Muscle layer of colon (tissue), 2 donors: ENCODE data around the gene MAX.
"Not testable (repeated sequence)": the region's sequence is repeated elsewhere in the genome, so short reads cannot be mapped to it uniquely, and the experiment has no call there.

Experiments
- H3K27ac ChIP-seq: one replicate; pipeline ENCODE4 v1.7.0; 2013; ENCODE audit warnings: low read depth, mild to moderate bottlenecking, low read length, moderate library complexity
- H3K27me3 ChIP-seq, 2 donors: one replicate each; pipeline ENCODE4 v1.7.0; 2013; ENCODE audit warnings: low read length in 2 of 2, mild to moderate bottlenecking in 2 of 2; ENCODE audit not compliant: insufficient read depth in 2 of 2, control insufficient read depth in 1 of 2
- H3K36me3 ChIP-seq: one replicate; pipeline ENCODE4 v1.7.0; 2013; ENCODE audit warnings: mild to moderate bottlenecking, low read length; ENCODE audit not compliant: insufficient read depth
- H3K4me1 ChIP-seq: one replicate; pipeline ENCODE4 v1.7.0; 2013; ENCODE audit warnings: mild to moderate bottlenecking, low read length; ENCODE audit not compliant: insufficient read depth
- H3K4me3 ChIP-seq, 2 donors: one replicate each; pipeline ENCODE4 v1.7.0; 2013; ENCODE audit warnings: low read length in 2 of 2, low read depth in 1 of 2, mild to moderate bottlenecking in 1 of 2, moderate library complexity in 1 of 2
- H3K9ac ChIP-seq: one replicate; pipeline ENCODE4 v1.7.0; 2013; ENCODE audit warnings: low read length
- H3K9me3 ChIP-seq: one replicate; pipeline ENCODE4 v1.7.0; 2013; ENCODE audit warnings: mild to moderate bottlenecking, low read length
- donor health status: abdominal sarcoma.
- donor health status: Adenocarcinoma of cecum.

MAX gene

DNA sequence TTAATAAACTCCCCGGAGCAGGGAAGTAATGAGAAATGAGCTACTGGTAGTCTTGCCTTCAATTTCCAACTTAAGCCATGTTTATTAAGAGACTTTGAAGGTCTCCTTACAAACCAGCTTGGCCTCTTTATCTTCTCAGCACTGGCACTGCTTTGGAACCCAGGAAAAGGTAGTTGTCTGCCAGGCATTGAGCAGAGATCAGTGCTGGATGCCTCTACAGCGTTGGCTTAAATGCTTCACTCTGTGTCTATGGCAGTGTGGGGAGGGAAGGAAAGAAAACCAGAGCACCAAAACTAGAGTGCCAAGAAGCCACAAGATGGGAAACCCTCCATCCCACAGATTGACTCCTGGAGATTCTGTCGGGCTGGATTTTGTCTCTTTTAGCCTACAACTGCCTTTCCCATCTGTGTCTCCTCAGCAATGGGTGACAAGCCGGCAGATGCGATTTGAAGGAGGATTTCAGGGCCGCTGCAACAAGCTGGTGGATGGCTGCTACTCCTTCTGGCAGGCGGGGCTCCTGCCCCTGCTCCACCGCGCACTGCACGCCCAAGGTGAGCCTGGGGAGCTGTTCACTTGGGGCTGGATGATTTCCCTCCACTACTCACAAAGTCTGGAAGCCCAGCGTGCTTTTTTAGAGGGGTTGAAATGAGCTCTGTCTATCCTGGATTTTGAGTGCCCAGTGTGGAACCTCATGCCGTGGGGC, 58.3 kb downstream of the MAX start:
- no peak overlapping the region for H3K27ac ChIP-seq
- H3K36me3 ChIP-seq = peaks cover 28% of the 10 kb centered on the region
- no peak overlapping the region for H3K4me3 ChIP-seq

DNA sequence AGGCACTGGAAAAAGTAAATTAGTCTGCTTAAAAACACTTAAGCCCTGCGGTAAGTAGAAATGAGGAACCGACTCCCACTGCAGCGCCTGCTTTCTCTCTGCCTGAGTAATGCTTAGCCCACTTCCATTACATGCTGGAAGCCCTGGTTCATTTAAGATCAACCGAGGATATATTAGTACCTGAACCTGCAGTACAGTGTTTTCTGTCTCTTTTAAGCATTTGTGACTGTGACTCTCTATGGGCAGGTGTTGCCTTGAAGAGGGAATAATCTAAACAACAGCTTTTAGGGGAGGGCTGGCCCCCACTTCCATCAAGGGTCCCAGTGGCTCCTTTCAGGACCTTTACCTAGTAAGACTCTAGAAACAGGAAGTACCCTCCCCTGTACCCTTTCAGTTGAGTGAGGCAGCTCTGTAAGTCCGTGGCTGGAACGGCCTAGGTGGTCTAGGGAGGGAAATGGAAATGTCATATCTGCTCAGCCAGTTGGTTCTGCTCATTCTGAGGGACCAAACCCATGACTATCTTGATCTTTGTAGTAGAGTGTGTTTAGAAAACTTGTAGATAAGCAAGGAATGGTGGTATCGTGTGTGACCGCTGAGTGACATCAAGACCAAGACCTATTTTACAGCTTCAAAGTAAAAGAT, 59.5 kb downstream of the MAX start:
- Histone ChIP-seq H3K9ac (no peak overlapping the region), H3K4me1 (peaks cover 7% of the 10 kb centered on the region), H3K9me3 (no peaks in the 10 kb centered on the region), H3K27ac (no peak overlapping the region), H3K36me3 (peaks cover 28% of the 10 kb centered on the region), H3K4me3 (no peak overlapping the region), H3K27me3 (no peaks in the 10 kb centered on the region)

More for the DNA sequence above, 58.3 kb downstream of the MAX start:
- Histone ChIP-seq H3K9me3 (no peaks in the 10 kb centered on the region), H3K27me3 (no peaks in the 10 kb centered on the region), H3K9ac (no peak overlapping the region), H3K4me1 (peaks cover 7% of the 10 kb centered on the region)

DNA sequence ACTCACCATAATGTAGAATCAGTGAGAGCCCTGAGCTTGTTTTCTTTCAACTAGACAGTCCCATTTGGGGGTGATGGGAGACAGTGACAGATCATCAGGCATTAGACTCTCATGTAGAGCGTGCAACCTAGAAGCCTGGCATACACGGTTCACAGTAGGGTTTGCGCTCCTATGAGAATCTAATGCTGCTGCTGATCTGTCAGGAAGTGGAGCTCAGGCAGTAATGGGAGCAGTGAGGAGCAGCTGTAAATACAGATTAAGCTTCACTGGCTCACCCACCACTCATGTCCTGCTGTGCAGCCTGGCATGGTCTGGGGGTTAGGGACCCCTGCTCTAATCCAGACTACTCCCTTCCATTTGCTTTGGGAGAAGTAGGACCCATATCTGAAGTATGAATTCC, 60.0 kb downstream of the MAX start:
- no peak overlapping the region for H3K27ac ChIP-seq

DNA sequence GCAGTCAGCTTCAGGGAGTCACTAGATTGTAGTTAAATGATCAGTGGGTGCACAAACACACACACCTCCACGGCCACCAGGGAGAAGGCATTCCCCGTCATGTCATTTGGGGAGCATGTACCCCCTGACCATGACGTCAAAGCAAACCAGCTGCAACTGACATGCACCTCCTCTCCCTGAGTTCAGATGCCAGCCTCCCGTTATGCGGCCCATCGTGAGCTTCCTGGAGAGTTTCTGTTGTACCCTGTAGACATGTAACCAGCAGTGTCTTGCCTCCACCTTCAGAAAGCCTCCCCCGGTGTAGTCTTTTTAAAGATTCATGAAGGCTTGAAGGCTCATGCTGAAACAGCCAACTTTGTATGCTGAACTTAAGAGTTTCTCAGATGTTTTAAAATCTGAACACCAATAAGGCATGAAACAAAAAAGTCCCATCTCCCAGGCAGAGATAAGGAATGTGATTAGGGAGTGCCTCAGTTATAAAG, 60.8 kb downstream of the MAX start:
- Histone ChIP-seq H3K4me3 (no peak overlapping the region), H3K27ac (no peak overlapping the region), H3K9me3 (no peaks in the 10 kb centered on the region), H3K27me3 (no peaks in the 10 kb centered on the region), H3K4me1 (no peaks in the 10 kb centered on the region), H3K36me3 (peaks cover 28% of the 10 kb centered on the region), H3K9ac (no peak overlapping the region)

More for the DNA sequence above, 60.0 kb downstream of the MAX start:
- peaks cover 1% of the 10 kb centered on the region for H3K4me1 ChIP-seq
- no peaks in the 10 kb centered on the region for H3K9me3 ChIP-seq
- no peak overlapping the region for H3K9ac ChIP-seq
- no peaks in the 10 kb centered on the region for H3K27me3 ChIP-seq
- peaks cover 28% of the 10 kb centered on the region for H3K36me3 ChIP-seq
- H3K4me3 ChIP-seq = no peak overlapping the region

- H3K9me3 ChIP-seq = no peaks in the 10 kb centered on the region
- H3K27me3 ChIP-seq = no peaks in the 10 kb centered on the region
- no peak overlapping the region for H3K27ac ChIP-seq
- peaks cover 28% of the 10 kb centered on the region for H3K36me3 ChIP-seq
- no peak overlapping the region for H3K4me3 ChIP-seq
- no peaks in the 10 kb centered on the region for H3K4me1 ChIP-seq
- no peak overlapping the region for H3K9ac ChIP-seq
Observed at GRCh38 chr14:65040666-65041433, 61.5 kb downstream of the MAX start.

- no peak overlapping the region for H3K9ac ChIP-seq
- no peak overlapping the region for H3K4me3 ChIP-seq
- H3K27ac ChIP-seq = no peak overlapping the region
- no peaks in the 10 kb centered on the region for H3K9me3 ChIP-seq
- H3K36me3 ChIP-seq = peaks cover 24% of the 10 kb centered on the region
- no peaks in the 10 kb centered on the region for H3K27me3 ChIP-seq
- H3K4me1 ChIP-seq = peaks cover 11% of the 10 kb centered on the region
Observed at GRCh38 chr14:65038966-65039365, 63.4 kb downstream of the MAX start.

DNA sequence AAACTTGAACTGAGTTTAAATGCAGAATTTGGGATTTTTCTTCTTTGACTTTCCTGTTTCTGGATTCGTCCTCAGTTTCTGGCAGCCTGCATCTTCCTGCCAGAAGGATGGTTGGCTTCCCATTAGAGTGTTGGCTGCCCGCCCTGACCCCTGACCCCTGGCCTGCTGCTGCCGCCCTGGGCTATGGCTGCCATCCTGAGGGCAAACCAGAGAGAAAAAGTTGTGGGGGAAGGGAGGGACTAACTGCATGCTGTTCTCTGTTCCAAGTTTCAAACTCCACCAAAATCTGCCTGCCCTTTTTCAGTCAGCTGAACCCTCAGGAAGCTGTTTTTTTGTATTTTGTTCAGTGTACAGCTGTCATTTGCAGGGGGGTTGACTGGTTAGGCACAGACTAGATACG, 67.3 kb downstream of the MAX start:
- H3K4me1 ChIP-seq = peaks cover 11% of the 10 kb centered on the region
- H3K4me3 ChIP-seq = no peak overlapping the region
- no peak overlapping the region for H3K9ac ChIP-seq
- H3K27ac ChIP-seq = no peak overlapping the region
- peaks cover 11% of the 10 kb centered on the region for H3K36me3 ChIP-seq
- H3K9me3 ChIP-seq = no peaks in the 10 kb centered on the region
- H3K27me3 ChIP-seq = no peaks in the 10 kb centered on the region

- Histone ChIP-seq H3K9ac (no peak overlapping the region), H3K9me3 (no peaks in the 10 kb centered on the region), H3K27me3 (no peaks in the 10 kb centered on the region), H3K4me3 (no peak overlapping the region), H3K36me3 (peaks cover 8% of the 10 kb centered on the region), H3K4me1 (peaks cover 11% of the 10 kb centered on the region), H3K27ac (no peak overlapping the region)
Observed at GRCh38 chr14:65034021-65034420, 68.3 kb downstream of the MAX start.

DNA sequence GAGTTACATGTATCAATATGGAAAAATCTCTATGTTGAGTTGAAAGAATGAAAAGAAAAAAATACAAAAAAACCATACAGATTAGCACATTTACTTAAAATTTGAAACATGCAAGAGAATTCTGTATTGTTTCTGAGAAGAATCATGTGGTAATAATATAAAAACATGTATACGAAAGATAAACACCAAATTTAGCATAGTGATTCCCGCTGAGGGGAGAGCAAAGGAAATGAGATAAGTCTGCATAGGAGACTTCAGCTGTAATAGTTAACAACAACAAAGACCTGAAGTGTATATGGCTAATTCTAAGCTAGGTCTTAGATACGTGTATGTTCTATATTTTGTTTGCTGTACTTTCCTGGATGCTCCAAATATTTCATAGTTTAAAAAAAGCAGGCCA, 69.1 kb downstream of the MAX start:
- H3K36me3 ChIP-seq = peaks cover 12% of the 10 kb centered on the region
- H3K4me3 ChIP-seq = no peak overlapping the region
- no peak overlapping the region for H3K27ac ChIP-seq
- peaks cover 11% of the 10 kb centered on the region for H3K4me1 ChIP-seq
- H3K9me3 ChIP-seq = no peaks in the 10 kb centered on the region
- H3K9ac ChIP-seq = no peak overlapping the region
- H3K27me3 ChIP-seq = no peaks in the 10 kb centered on the region

DNA sequence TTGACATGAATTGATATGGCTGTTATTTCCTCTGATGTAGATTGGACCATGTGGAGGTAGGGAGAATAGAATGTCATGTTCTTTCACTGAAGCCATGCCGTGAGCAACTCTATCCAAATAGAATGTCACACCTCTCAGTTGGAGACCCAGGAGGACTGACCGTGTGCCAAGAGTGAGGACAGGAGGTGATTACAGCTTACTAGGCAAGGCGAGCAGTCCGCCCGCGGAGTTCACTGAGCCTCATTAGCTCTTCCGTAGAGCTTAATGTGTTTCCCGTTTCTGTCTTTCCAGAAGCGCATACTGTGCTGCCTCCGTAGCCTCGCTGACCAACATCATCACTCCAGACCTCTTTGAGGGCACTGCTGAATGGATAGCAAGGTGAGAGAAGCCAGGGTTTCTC, 70.0 kb downstream of the MAX start:
- H3K4me3 ChIP-seq = no peak overlapping the region
- H3K9ac ChIP-seq = no peak overlapping the region
- H3K36me3 ChIP-seq = peaks cover 21% of the 10 kb centered on the region
- H3K4me1 ChIP-seq = peaks cover 11% of the 10 kb centered on the region
- H3K27me3 ChIP-seq = no peaks in the 10 kb centered on the region
- H3K9me3 ChIP-seq = no peaks in the 10 kb centered on the region
- H3K27ac ChIP-seq = no peak overlapping the region

- H3K4me3 ChIP-seq, H3K27me3 ChIP-seq, H3K27ac ChIP-seq, H3K9me3 ChIP-seq, H3K9ac ChIP-seq: not testable (repeated sequence)
- Histone ChIP-seq H3K4me1 (peaks cover 12% of the 10 kb centered on the region), H3K36me3 (peaks cover 22% of the 10 kb centered on the region)
Observed at GRCh38 chr14:65031321-65031720, 71.0 kb downstream of the MAX start.
